GM18507 (cell line): ENCODE results near the gene MET.
"Not testable (repeated sequence)": the region's sequence is repeated elsewhere in the genome, so short reads cannot be mapped to it uniquely, and the experiment has no call there.

Experiments
- DNase-seq: peaks from one replicate; pipeline ENCODE4 v3.0.0; 2011; ENCODE audit warnings: low read depth; ENCODE audit not compliant: insufficient read length; ENCODE audit errors: extremely low spot score
- FAIRE-seq: peaks from 2 replicates; lab custom pipeline; 2011; peaks lifted over from hg19 to GRCh38; lab: Jason Lieb, UNC

The MET gene

GRCh38 chr7:116820149-116820548, 148.2 kb downstream of the MET start:
- no peak for FAIRE-seq

GRCh38 chr7:116821647-116822046, 149.7 kb downstream of the MET start:
- not testable (repeated sequence) for FAIRE-seq, DNase-seq

More at GRCh38 chr7:116820149-116820548, 148.2 kb downstream of the MET start:
- no peak for DNase-seq

GRCh38 chr7:116824449-116824848, 152.5 kb downstream of the MET start:
- DNase-seq (no peak), FAIRE-seq (no peak)

- FAIRE-seq (no peak), DNase-seq (no peak)
These were observed 156.3 kb downstream of the MET start for GRCh38 chr7:116828281-116828680.

GRCh38 chr7:116829041-116829440, 157.0 kb downstream of the MET start:
- DNase-seq (no peak), FAIRE-seq (no peak)

GRCh38 chr7:116829493-116829892, 157.5 kb downstream of the MET start:
- no peak for DNase-seq
- FAIRE-seq: no peak

- FAIRE-seq: no peak
- no peak for DNase-seq
These were observed 160.7 kb downstream of the MET start for GRCh38 chr7:116832692-116833091.

- no peak for FAIRE-seq
- DNase-seq: no peak
These were observed 163.0 kb downstream of the MET start for GRCh38 chr7:116834815-116835504.

- no peak for FAIRE-seq
- no peak for DNase-seq
These were observed 164.1 kb downstream of the MET start for GRCh38 chr7:116836048-116836447.

GRCh38 chr7:116836911-116837310, 164.9 kb downstream of the MET start:
- FAIRE-seq: no peak
- no peak for DNase-seq

GRCh38 chr7:116837586-116837985, 165.6 kb downstream of the MET start:
- no peak for DNase-seq
- FAIRE-seq: no peak

GRCh38 chr7:116840256-116840655, 168.3 kb downstream of the MET start:
- DNase-seq: no peak
- FAIRE-seq: no peak

GRCh38 chr7:116842371-116842770, 170.4 kb downstream of the MET start:
- DNase-seq: no peak

GRCh38 chr7:116843378-116843777, 171.4 kb downstream of the MET start:
- no peak for DNase-seq
- no peak for FAIRE-seq

More at GRCh38 chr7:116842371-116842770, 170.4 kb downstream of the MET start:
- no peak for FAIRE-seq
